ENCODE data around the gene ALOX15. TPM values are rescaled to one million over a fixed set of nuclear protein-coding genes. Genes with fewer than 3 reads are reported as not detected.

The ALOX15 gene
- total RNA-seq, 1 experiment from 2014 or later: not detected

DNA sequence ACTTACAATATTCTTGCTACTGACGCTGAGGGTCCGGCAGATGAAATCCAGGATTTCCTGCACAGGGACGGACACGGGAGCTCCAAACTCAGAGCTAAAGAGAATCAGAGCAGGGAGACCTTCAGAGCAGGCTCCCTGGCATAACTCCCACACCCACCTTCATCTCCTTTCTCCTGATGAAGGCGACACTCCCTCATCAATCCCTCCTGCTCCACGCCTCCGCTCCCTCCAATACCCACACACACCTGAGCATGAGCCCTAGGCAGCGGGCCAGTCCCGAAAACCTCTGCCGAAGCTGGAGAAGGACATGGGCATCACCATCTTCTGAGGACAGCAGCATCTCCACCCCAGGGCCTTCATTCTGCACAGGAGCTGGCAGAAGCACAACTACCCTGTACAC lies 34.3 kb upstream of the ALOX15 start:
- intact Hi-C loops (cut with micrococcal nuclease): no loop called here
- Histone ChIP-seq H3K79me2 (ENCODE audit: low read length) (no peaks in the 10 kb centered on the region), H2AFZ (ENCODE audit: low read length) (no peak overlapping the region), H3F3A (ENCODE audit: low read length, unreplicated experiment) (peaks cover 8% of the 10 kb centered on the region), H3K9ac (ENCODE audit: low read length) (no peak overlapping the region), H3K4me1 (ENCODE audit: insufficient read depth, low read length) (peaks cover 27% of the 10 kb centered on the region), H3K27me3 (ENCODE audit: low read length) (no peaks in the 10 kb centered on the region), H3K4me3 (ENCODE audit: low read length) (no peak overlapping the region), H3K9me2 (replicated peaks; ENCODE audit: low read length) (no peaks in the 10 kb centered on the region), H3K4me2 (ENCODE audit: low read length) (no peak overlapping the region), H3K27ac (ENCODE audit: low read length) (no peak overlapping the region), H3K36me3 (ENCODE audit: low read depth, low read length) (peaks cover 31% of the 10 kb centered on the region), H3K9me3 (ENCODE audit: low read length) (no peaks in the 10 kb centered on the region), H4K20me1 (ENCODE audit: low read length) (no peaks in the 10 kb centered on the region)
- POLR2A ChIA-PET (ENCODE audit: unreplicated experiment): no interaction called here
- TF ChIP-seq EZH2 (IDR thresholded peaks at IDR 0.05; ENCODE audit: low read length, unreplicated experiment): no peak
- TF ChIP-seq, protein P1, sequence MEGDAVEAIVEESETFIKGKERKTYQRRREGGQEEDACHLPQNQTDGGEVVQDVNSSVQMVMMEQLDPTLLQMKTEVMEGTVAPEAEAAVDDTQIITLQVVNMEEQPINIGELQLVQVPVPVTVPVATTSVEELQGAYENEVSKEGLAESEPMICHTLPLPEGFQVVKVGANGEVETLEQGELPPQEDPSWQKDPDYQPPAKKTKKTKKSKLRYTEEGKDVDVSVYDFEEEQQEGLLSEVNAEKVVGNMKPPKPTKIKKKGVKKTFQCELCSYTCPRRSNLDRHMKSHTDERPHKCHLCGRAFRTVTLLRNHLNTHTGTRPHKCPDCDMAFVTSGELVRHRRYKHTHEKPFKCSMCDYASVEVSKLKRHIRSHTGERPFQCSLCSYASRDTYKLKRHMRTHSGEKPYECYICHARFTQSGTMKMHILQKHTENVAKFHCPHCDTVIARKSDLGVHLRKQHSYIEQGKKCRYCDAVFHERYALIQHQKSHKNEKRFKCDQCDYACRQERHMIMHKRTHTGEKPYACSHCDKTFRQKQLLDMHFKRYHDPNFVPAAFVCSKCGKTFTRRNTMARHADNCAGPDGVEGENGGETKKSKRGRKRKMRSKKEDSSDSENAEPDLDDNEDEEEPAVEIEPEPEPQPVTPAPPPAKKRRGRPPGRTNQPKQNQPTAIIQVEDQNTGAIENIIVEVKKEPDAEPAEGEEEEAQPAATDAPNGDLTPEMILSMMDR (conservative IDR thresholded peaks at IDR 0.05; ENCODE audit: low read depth, low read length): no peak
- TF ChIP-seq EZH2phosphoT487 (IDR thresholded peaks at IDR 0.05; ENCODE audit: borderline replicate concordance, low read length): no peak
- no peak for ATAC-seq
- no peak for DNase-seq
- BruUV-seq (replicated peaks): no TSS peak
- CTCF ChIA-PET: no interaction called here

DNA sequence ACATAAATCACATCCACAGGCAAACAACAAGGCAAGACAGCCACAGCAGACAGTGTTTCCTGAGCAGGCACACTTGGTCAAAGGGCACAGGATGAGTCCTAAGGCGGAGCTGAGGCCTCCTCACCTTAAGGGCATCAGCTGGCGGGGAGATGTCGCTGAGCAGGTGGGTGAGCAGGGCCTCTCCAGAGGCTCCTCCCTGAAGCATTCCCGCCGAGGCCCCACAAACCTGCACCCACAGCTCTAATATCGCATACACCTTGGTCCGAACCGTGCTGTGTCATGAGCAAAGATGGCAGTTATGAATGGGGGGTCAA lies 33.2 kb upstream of the ALOX15 start:
- Histone ChIP-seq H3K9me2 (replicated peaks; ENCODE audit: low read length) (no peaks in the 10 kb centered on the region), H3K9me3 (ENCODE audit: low read length) (no peaks in the 10 kb centered on the region), H3K4me2 (ENCODE audit: low read length) (no peak overlapping the region), H3K4me1 (ENCODE audit: insufficient read depth, low read length) (peaks cover 16% of the 10 kb centered on the region), H3K79me2 (ENCODE audit: low read length) (no peaks in the 10 kb centered on the region), H3K27me3 (ENCODE audit: low read length) (no peaks in the 10 kb centered on the region), H3K4me3 (ENCODE audit: low read length) (no peak overlapping the region), H4K20me1 (ENCODE audit: low read length) (no peaks in the 10 kb centered on the region), H3K27ac (ENCODE audit: low read length) (no peak overlapping the region), H2AFZ (ENCODE audit: low read length) (no peak overlapping the region), H3K9ac (ENCODE audit: low read length) (no peak overlapping the region), H3K36me3 (ENCODE audit: low read depth, low read length) (peaks cover 28% of the 10 kb centered on the region), H3F3A (ENCODE audit: low read length, unreplicated experiment) (no peaks in the 10 kb centered on the region)
- ATAC-seq (no peak), DNase-seq (no peak)
- intact Hi-C loops (cut with micrococcal nuclease): no loop called here
- TF ChIP-seq EZH2 (IDR thresholded peaks at IDR 0.05; ENCODE audit: low read length, unreplicated experiment) (no peak), EZH2phosphoT487 (IDR thresholded peaks at IDR 0.05; ENCODE audit: borderline replicate concordance, low read length) (no peak)
- TF ChIP-seq, protein P1 (conservative IDR thresholded peaks at IDR 0.05; ENCODE audit: low read depth, low read length): no peak
- ChIA-PET POLR2A (ENCODE audit: unreplicated experiment) (no interaction called here), CTCF (no interaction called here)
- BruUV-seq (replicated peaks): no TSS peak

DNA sequence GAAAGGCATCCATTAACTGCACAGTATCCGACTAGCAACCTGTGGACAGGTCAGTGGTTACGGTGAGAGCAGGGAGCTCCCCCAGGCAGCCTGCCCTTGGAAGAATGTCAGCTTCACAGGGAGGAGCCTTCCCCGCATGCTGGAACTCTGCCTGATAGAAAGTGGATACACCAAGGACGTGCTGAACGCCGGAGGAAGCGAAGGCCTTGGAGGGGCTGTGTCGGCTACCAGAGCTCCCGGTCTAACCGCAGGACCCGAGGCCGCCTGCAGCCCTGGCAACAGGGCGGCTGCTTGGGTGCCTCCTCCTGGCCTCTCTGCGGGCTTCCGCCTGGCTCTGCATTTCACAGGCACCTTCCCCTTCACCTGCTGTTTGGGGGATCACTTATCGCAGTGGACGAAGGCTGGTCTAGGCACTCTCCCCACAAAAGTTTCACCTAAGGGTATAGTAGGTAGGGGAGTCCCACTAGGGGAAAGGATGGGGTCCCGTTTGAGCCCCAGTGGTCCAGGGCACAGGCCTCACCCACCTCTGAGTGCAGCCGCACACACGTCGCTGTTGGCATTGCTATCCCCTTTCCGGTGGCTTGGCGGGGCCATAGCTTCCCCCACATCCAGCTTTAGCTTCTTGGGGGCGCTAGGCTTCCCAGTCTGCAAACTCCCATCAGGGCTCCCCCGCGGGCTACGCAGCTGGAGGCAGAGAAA lies 32.7 kb upstream of the ALOX15 start:
- TF ChIP-seq EZH2phosphoT487 (IDR thresholded peaks at IDR 0.05; ENCODE audit: borderline replicate concordance, low read length) (no peak), EZH2 (IDR thresholded peaks at IDR 0.05; ENCODE audit: low read length, unreplicated experiment) (no peak)
- TF ChIP-seq, protein P1 (conservative IDR thresholded peaks at IDR 0.05; ENCODE audit: low read depth, low read length): no peak
- Histone ChIP-seq H3K9ac (ENCODE audit: low read length) (no peak overlapping the region), H3K4me2 (ENCODE audit: low read length) (no peak overlapping the region), H3K4me3 (ENCODE audit: low read length) (no peak overlapping the region), H3K27me3 (ENCODE audit: low read length) (no peaks in the 10 kb centered on the region), H3K9me3 (ENCODE audit: low read length) (no peaks in the 10 kb centered on the region), H4K20me1 (ENCODE audit: low read length) (no peaks in the 10 kb centered on the region), H3K79me2 (ENCODE audit: low read length) (no peaks in the 10 kb centered on the region), H3K4me1 (ENCODE audit: insufficient read depth, low read length) (peaks cover 11% of the 10 kb centered on the region), H3K9me2 (replicated peaks; ENCODE audit: low read length) (no peaks in the 10 kb centered on the region), H3F3A (ENCODE audit: low read length, unreplicated experiment) (no peaks in the 10 kb centered on the region), H3K36me3 (ENCODE audit: low read depth, low read length) (peaks cover 28% of the 10 kb centered on the region), H2AFZ (ENCODE audit: low read length) (no peak overlapping the region), H3K27ac (ENCODE audit: low read length) (no peak overlapping the region)
- CTCF ChIA-PET: no interaction called here
- ATAC-seq (no peak), DNase-seq (no peak)
- BruUV-seq (replicated peaks): no TSS peak
- POLR2A ChIA-PET (ENCODE audit: unreplicated experiment): no interaction called here
- intact Hi-C loops (cut with micrococcal nuclease): no loop called here

All from PC-3 (cell line).